GM04503 (cell line): Measurements from ENCODE around the gene MYL7.
"Not testable (repeated sequence)": the region's sequence is repeated elsewhere in the genome, so short reads cannot be mapped to it uniquely, and the experiment has no call there.

ENCODE experiments used
- DNase-seq: peaks from one replicate; pipeline ENCODE4 v3.0.0-alpha.2; 2012; ENCODE audit warnings: low read depth

Gene MYL7

GRCh38 chr7:44171901-44172300 is 30.8 kb upstream of the MYL7 start:
- not testable (repeated sequence) for DNase-seq

GRCh38 chr7:44167920-44168319 is 26.8 kb upstream of the MYL7 start:
- no peak for DNase-seq

DNA sequence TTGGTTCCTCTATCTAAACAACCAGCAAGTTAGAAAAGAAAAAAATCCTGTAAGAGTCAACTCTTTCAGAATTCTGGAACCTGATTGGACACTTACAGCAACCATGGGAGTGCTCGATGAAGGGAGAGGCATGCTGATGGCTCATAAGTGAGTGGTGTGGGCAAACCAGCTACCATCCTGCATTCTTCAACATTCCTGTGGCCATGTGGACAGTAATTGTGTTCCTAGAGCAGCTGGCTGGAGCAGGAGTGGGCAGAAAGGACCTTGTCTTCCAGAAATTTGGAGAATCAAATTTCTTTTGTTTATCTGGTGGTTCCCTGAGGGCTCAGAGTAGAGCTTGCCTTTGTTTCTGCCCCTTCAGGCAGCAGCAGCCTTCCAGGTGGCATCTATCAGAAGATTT is 22.5 kb upstream of the MYL7 start:
- peak; percentile 93 for DNase-seq

DNA sequence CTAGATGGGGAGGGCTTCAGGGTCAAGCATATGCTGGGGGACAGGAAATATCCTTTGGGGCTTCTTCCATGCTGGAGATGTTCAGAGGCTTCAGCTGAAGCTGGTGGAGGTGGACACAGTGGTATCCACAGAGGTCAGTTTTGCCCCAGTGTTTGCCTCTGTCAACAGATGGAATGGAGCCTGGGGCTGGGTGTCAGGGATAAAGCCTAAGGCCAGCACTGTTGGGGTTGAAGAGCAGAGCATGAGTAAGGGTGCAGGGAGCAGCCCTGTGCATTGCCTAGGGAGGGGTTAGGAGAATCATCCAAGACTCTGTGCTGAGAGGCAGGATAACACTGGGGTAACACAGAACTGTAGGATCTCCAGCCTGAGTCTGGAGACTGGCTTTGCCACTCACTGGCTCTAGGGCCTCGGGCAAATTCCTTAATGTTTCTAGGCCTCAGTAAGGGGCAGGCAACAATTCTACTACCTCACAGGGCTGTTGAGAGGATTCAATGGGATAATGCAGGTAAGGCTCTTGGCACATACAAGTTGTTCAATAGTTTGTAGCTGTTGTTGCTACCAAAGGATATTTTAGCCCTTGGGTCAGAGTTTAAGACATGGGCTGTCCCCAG is 21.8 kb upstream of the MYL7 start:
- DNase-seq = no peak

GRCh38 chr7:44162179-44162578 is 21.0 kb upstream of the MYL7 start:
- no peak for DNase-seq

- no peak for DNase-seq
These were observed 20.2 kb upstream of the MYL7 start for GRCh38 chr7:44161371-44161770.

GRCh38 chr7:44159824-44160630 is 18.9 kb upstream of the MYL7 start:
- DNase-seq = no peak

- DNase-seq = no peak
These were observed 17.9 kb upstream of the MYL7 start for GRCh38 chr7:44158873-44159631.

- DNase-seq = no peak
These were observed 17.2 kb upstream of the MYL7 start for GRCh38 chr7:44158096-44158872.

GRCh38 chr7:44157116-44158080 is 16.3 kb upstream of the MYL7 start:
- no peak for DNase-seq

GRCh38 chr7:44156453-44157010 is 15.4 kb upstream of the MYL7 start:
- DNase-seq = no peak

DNA sequence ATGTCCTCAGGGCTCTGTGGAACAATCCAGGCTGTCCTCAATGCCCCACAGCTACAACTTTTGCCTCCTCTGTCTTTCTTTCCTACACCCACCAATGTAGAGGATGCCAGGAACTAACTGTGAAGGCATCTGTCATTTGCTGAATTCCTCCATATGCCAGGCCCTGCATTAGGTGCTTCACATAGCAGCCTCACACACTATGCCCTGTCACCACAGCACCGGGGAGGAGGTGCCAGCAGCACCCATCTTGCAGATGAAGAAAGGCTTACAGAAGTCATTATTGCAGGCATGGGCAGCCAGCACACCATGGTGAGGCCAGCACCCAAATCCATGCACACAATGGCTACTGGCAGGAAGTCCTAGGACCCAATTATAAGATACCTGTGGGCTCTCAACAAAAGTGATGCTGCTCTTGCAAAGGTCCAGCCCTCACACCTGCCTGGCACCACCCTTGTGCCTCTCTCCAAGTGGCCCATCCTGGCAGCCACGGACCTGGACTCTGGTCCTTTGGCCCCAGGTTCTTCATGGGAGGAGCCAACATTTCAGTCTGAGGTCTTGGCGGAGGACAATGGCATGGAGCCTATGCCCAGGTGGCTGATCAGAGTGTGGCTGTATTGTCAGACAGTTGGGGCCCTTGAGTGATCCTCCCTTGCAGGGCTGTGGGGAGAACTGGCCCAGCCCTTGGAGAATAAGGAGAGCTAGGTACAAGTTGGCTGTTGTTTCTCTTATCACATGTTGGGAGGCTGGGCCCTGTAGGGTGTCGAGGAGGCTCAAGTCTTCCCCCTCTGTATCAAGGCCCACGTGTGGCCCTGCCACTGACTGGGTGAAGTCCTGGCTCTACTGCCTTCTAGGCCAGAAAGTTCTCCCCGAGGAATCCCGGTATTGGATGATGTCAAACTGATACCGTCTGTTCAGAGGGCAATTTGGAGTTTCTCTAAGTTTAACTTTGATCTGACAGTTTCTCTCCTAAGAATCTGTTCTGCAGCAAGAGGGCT is 14.4 kb upstream of the MYL7 start:
- no peak for DNase-seq

DNA sequence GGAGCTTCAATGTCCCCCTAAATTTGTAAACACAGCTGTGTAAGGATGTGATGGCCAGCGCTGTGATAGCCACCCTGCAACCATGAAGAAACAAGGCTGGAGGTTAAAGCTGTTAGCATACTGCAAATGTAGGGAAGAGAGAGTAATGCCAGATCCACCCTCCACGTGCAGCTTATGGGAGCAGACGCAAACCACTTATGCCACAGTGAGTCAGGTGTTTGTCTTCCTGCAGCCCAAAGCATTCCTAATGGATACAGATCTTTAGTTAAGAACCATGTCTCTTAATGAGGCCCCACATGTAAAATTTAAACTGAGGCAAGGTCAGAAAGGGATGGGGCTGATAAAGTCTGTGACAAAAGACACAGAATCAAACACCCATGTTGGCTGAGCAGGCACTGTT is 13.6 kb upstream of the MYL7 start:
- no peak for DNase-seq

DNA sequence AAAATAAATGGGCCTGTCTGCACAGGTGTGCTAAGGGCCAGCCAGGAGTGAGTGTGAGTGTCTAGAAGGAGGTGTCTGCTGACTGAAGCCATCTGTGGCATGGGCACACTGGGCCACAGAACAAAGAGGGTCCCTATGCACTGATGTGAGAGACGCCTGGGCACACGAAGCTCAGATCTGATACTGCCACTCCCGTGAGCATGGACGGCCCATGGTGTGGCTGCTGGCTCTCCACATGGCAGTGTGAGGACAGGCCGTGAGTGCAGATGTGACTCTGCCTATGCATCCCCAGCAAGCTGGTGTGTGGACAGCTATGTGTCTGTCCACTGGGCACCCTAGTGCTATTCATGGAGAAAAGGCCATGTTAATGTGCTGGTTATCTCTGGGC is 12.8 kb upstream of the MYL7 start:
- no peak for DNase-seq

GRCh38 chr7:44152971-44153947 is 12.1 kb upstream of the MYL7 start:
- DNase-seq = no peak

DNA sequence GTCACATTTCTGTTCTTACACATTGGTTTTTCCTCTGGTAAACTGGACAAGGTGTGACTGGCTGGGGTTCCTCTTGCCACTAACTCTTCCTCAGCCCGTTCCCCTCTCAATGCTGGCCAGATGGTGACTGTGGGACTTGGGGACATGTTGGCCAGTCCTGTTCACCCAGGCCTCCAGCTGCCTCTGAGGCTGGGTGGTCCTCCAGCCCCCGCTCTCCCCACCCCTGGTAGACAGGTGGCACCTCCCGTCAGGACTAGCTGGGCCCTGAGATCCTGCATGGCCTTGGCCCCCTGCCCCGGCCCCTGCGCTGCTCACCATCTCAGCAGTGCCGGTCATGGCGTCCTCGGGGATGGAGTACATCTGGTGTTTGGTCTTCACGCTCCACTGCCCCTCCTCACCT is 10.8 kb upstream of the MYL7 start:
- no peak for DNase-seq

DNA sequence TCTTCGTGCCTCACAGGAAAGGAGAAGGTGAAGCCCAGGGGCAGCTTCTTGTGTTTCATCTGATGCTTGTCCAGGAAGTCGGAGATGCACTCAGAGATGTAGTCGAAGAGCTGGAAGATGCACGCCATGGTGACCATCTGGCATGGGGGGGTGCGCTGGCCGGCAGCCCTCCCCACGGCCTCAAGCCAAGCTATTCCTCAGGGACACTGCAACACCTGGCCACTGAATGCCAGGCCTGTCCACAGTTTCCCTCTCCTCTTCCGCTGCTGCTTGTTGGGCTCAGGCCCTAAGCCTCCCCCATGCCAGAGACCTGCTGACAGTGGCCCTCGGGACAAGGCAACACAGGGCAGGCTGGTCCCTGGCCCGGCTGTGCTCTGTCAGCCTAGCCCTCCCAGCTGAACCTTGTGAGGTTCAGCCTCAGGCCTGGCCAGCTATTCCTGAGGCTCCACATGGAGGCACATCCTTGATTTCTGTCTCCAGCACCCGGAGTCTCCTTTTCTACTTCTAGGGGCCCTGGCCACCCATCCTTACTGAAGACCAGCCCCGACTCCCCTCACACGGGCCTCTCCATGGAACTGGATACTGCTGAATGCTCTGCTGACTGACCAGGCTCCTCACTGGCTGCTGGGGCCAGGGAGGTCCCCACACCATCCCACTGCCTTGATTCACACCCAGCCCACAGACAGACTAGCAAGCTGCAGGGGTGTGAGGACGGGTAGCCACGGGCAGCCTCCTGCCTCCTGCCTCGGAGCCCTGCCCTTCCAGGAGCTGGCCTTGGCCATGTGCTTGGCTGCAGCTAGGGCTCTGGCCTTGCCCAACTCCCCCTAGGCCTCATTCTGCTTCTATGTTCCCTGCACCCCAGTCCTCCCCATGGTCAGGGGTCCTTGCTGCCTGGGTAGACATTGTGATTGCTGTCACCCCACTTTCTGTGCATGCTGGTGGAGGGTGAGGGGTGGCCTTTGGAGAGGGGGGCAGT is 10.1 kb upstream of the MYL7 start:
- no peak for DNase-seq
